PFSK-1 (cell line): ENCODE data around the gene ANXA1.

ENCODE experiments used
- FOXP2 ChIP-seq: optimal IDR thresholded peaks from 2 replicates; pipeline ENCODE3; 2011; ENCODE audit warnings: borderline replicate concordance, control low read depth, inconsistent platforms; ENCODE audit not compliant: insufficient read depth; ENCODE audit errors: extremely low read length, extremely low read depth
- POLR2AphosphoS5 ChIP-seq: IDR thresholded peaks from 2 replicates; pipeline ENCODE4 v1.6.1; 2012; ENCODE audit warnings: low read depth, mild to moderate bottlenecking, control low read depth, low read length, moderate library complexity
- SIN3A ChIP-seq: IDR thresholded peaks from 2 replicates; pipeline ENCODE4 v1.6.1; 2012; ENCODE audit warnings: mild to moderate bottlenecking, low read length, moderate library complexity, borderline replicate concordance; ENCODE audit not compliant: insufficient read depth
- TAF1 ChIP-seq: IDR thresholded peaks from 2 replicates; pipeline ENCODE4 v1.6.1; 2012; ENCODE audit warnings: low read length, control low read depth, borderline replicate concordance; ENCODE audit not compliant: insufficient read depth
- TF ChIP-seq, protein P1 (sequence below), 2 experiments: IDR thresholded peaks; 2 replicates each; pipeline versions ENCODE4 v1.6.1 to v1.8.0; 2011 to 2012; ENCODE audit warnings: low read depth in 2 of 2, low read length in 2 of 2, control low read depth in 1 of 2, inconsistent platforms in 1 of 2, mild to moderate bottlenecking in 1 of 2, moderate library complexity in 1 of 2; ENCODE audit not compliant: insufficient read depth in 1 of 2

Gene ANXA1

DNA sequence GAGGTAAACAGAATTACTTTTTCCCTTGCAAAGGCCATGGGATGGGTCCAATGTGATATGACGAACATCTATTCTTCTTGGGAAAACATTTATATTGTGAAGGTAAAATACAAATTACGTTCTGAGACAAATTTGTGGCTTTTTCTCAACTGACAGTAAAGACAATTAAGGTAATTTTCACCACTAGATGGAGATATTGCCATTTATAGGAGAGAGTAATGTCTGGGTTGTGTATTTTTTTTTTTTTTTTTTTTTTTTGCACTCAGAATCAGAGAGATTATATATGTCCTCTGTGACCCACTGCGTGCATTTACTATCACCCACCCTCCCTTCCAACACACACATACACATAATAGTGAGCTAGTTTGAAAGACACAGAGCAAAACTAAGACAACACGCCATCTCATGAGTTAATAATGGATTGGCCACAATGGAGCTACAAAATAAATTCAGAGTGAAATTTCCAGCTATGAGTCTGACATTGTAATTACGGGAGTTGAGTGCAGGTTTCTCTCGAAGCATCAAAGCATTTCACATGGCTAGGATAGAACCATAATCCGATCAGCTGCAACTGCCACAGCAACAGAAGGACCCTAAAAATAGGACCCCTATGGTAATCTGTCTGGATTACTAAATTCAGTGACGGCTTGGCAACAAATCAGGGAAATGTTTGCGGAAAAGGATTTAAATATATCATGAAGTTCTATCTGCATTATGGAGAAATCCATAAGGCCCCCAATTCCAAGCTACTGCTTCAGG is 49.2 kb downstream of the ANXA1 start:
- TF ChIP-seq, protein P1, sequence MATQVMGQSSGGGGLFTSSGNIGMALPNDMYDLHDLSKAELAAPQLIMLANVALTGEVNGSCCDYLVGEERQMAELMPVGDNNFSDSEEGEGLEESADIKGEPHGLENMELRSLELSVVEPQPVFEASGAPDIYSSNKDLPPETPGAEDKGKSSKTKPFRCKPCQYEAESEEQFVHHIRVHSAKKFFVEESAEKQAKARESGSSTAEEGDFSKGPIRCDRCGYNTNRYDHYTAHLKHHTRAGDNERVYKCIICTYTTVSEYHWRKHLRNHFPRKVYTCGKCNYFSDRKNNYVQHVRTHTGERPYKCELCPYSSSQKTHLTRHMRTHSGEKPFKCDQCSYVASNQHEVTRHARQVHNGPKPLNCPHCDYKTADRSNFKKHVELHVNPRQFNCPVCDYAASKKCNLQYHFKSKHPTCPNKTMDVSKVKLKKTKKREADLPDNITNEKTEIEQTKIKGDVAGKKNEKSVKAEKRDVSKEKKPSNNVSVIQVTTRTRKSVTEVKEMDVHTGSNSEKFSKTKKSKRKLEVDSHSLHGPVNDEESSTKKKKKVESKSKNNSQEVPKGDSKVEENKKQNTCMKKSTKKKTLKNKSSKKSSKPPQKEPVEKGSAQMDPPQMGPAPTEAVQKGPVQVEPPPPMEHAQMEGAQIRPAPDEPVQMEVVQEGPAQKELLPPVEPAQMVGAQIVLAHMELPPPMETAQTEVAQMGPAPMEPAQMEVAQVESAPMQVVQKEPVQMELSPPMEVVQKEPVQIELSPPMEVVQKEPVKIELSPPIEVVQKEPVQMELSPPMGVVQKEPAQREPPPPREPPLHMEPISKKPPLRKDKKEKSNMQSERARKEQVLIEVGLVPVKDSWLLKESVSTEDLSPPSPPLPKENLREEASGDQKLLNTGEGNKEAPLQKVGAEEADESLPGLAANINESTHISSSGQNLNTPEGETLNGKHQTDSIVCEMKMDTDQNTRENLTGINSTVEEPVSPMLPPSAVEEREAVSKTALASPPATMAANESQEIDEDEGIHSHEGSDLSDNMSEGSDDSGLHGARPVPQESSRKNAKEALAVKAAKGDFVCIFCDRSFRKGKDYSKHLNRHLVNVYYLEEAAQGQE (IDR thresholded peaks at IDR 0.05; ENCODE audit: insufficient read depth in 1 of 2, low read depth in 2 of 2, low read length in 2 of 2): no peak
- TF ChIP-seq FOXP2 (no peak), POLR2AphosphoS5 (no peak), TAF1 (no peak), SIN3A (no peak)

DNA sequence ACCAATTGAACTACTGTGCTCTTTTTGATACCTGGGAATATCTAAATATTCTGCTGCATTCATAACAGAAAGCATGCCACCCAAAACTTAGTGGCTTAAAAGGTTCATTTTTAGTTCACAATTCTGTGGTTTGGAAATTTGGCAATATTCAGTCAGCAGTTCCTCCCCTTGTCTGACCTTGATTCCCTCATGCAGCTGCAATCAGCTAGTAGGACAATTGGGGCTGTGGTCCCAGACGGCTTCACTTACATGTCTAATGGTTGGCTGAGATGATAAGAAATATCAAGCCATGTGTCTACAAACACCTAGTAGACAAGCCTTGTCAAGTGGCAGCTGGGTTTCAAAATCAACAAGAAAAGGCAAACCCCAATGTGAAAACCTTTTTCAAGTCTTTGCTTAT is 51.3 kb downstream of the ANXA1 start:
- no peak for TF ChIP-seq TAF1
- TF ChIP-seq POLR2AphosphoS5: no peak
- no peak for TF ChIP-seq SIN3A
- TF ChIP-seq FOXP2: no peak
- TF ChIP-seq, protein P1 (IDR thresholded peaks at IDR 0.05; ENCODE audit: insufficient read depth in 1 of 2, low read depth in 2 of 2, low read length in 2 of 2): no peak

DNA sequence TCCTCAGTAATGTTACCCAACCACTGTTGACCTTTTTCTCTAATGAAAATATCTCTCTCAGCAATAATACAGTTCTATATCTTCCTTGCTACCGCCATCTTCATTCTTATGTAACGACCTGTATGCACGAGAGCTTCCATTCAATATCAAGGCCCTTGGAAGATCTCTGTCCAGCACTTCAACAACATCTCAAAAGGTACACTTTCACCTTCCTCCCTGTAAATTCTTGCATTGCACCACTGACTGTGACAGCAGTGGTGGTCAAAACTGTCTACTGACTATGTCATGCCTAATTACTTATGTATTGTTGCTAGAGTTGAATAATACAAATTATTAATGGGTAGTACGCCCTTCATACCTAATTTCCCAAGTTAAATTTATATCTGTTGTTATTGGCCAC is 53.3 kb downstream of the ANXA1 start:
- TF ChIP-seq TAF1: no peak
- no peak for TF ChIP-seq FOXP2
- no peak for TF ChIP-seq SIN3A
- TF ChIP-seq, protein P1 (IDR thresholded peaks at IDR 0.05; ENCODE audit: insufficient read depth in 1 of 2, low read depth in 2 of 2, low read length in 2 of 2): peak in 1 of 2 experiments; percentile 60; a peak in 1 of 4 replicates

- TF ChIP-seq FOXP2 (no peak), SIN3A (no peak)
- TF ChIP-seq, protein P1 (IDR thresholded peaks at IDR 0.05; ENCODE audit: insufficient read depth in 1 of 2, low read depth in 2 of 2, low read length in 2 of 2): no peak
Observed at GRCh38 chr9:73206851-73207250, 55.2 kb downstream of the ANXA1 start.
